ENCODE results near the gene ZFP1.
"Not testable (repeated sequence)": the region's sequence is repeated elsewhere in the genome, so short reads cannot be mapped to it uniquely, and the experiment has no call there.

The ZFP1 gene

DNA sequence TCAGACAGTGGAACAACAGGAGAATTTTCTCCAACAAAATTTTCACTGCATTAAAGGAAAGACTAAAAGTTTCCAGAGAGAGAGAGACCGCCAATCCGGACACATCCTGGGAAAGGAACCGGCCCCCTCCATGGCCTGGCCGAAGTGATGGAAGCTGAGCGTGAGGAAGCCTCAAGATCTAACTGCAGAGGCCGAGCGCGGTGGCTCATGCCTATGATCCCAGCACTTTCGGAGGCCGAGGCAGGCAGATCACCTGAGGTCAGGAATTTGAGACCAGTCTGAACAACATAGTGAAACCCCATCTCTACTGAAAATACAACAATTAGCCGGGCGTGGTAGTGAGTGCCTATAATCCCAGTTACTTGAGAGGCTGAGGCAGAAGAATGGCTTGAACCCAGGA, 54.8 kb downstream of the ZFP1 start:
- Histone ChIP-seq H3K4me1 (no peaks in the 10 kb centered on the region), H3K27me3 (no peaks in the 10 kb centered on the region), H3K36me3 (no peaks in the 10 kb centered on the region), H3K9me3 (no peaks in the 10 kb centered on the region), H3K4me3 (ENCODE audit: low read depth, low read length) (no peak overlapping the region)
- no peak for TF ChIP-seq CTCF (IDR thresholded peaks at IDR 0.05; ENCODE audit: low read depth, low read length)
- DNase-seq, result no peak

- H3K4me1 ChIP-seq, result no peaks in the 10 kb centered on the region
- no peak overlapping the region for H3K4me3 ChIP-seq (ENCODE audit: low read depth, low read length)
- no peaks in the 10 kb centered on the region for H3K36me3 ChIP-seq
- no peak for DNase-seq
- TF ChIP-seq CTCF (IDR thresholded peaks at IDR 0.05; ENCODE audit: low read depth, low read length), result no peak
- no peaks in the 10 kb centered on the region for H3K27me3 ChIP-seq
- no peaks in the 10 kb centered on the region for H3K9me3 ChIP-seq
Measured at GRCh38 chr16:75203667-75204409, 55.5 kb downstream of the ZFP1 start.

- TF ChIP-seq CTCF (IDR thresholded peaks at IDR 0.05; ENCODE audit: low read depth, low read length), result no peak
- H3K9me3 ChIP-seq, result no peaks in the 10 kb centered on the region
- DNase-seq, result no peak
- no peak overlapping the region for H3K4me3 ChIP-seq (ENCODE audit: low read depth, low read length)
- no peaks in the 10 kb centered on the region for H3K36me3 ChIP-seq
- no peaks in the 10 kb centered on the region for H3K27me3 ChIP-seq
- H3K4me1 ChIP-seq, result no peaks in the 10 kb centered on the region
Measured at GRCh38 chr16:75204410-75204758, 56.1 kb downstream of the ZFP1 start.

DNA sequence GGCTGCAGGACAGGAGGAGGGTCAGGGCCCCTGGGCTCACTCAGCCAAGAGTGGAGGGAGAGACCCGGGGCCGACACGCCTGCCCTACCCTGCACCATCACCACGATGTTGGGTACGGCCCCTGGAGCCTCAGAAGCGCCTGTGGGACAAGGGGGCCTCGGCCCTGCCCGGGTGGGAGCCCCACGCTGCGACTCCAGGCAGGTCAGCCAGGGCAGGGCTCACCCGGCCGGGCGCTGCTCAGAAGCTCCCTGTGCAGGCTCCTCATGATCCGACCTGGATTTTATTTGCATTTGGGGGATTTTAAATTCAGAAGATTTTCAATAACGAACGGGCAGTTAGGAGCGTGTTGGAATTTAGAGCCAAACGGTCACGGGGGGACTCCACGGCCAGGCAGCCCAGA, 56.6 kb downstream of the ZFP1 start:
- not testable (repeated sequence) for H3K4me1 ChIP-seq; H3K36me3 ChIP-seq; H3K9me3 ChIP-seq; H3K27me3 ChIP-seq; DNase-seq; H3K4me3 ChIP-seq (ENCODE audit: low read depth, low read length)

DNA sequence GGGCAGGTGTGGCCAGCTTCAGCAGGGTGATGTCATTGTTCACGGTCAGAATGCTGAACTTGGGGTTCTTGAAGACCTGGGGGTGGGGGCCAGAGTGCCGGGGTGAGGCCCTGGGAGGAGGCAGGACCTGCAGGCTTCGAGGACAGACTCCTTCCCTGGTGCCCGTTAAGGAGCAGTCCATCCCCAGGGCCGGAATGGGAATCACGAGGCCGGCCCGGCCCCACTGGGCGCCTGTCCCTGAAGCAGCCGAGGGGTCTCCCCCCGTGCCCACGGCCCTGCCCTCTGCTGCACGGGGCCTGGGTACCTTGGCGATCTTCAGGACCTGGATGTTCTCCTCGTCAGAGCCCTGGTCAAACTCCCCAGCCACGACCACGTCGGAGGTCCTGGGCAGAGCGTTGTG, 57.1 kb downstream of the ZFP1 start:
- H3K4me1 ChIP-seq; H3K27me3 ChIP-seq; H3K9me3 ChIP-seq; H3K4me3 ChIP-seq (ENCODE audit: low read depth, low read length); H3K36me3 ChIP-seq; DNase-seq: not testable (repeated sequence)

GRCh38 chr16:75205961-75206748, 57.8 kb downstream of the ZFP1 start:
- DNase-seq; H3K9me3 ChIP-seq; H3K36me3 ChIP-seq; H3K4me3 ChIP-seq (ENCODE audit: low read depth, low read length); H3K27me3 ChIP-seq; H3K4me1 ChIP-seq: not testable (repeated sequence)

DNA sequence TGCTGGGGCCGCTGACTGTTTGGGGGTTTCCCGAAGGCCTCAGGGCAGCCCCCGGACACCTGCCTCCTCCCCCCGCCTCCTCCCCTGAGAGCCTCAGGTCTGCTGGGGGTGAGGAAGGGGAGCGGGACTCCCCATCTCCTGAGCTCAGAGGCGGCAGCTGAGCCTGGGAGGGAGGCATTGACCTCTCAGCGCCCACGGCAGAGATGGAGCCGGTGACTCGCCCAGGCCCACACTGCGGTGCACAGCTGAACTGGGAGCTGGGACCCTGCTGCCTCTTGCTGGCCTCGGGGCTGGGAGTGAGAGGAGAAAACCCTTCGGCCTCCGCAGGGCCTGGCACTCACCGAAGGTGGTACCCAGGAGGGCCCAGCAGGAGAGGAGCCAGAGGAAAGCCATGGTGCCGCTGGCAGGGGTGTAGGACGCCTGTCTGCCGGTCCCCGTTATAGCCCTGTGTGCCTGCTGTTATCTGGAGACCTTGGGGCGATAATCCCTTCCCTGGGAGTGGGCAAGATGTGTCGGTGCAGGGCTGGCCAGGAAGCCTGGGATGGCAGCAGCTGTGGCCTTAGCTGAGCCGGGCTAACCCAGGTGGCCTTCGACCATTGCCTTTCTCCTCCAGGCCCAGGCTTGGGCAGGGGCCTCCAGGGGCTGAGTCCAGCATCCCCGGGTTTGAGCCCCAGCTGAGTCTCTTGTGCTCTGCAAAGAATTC, 58.6 kb downstream of the ZFP1 start, which contains the start of gene CTRB2:
Gene CTRB2, minus strand, starts transcription at position 413 of the 703 bp plus-strand sequence. Its CDS starts 20 bp downstream, at position 393.
- Histone ChIP-seq H3K4me3 (ENCODE audit: low read depth, low read length) (no peak within 1 kb of the TSS), H3K9me3 (no peaks in the 10 kb centered on the region), H3K36me3 (no peaks in the 10 kb centered on the region), H3K27me3 (no peaks in the 10 kb centered on the region), H3K4me1 (no peaks in the 10 kb centered on the region)
- DNase-seq, result no peak
- TF ChIP-seq CTCF (IDR thresholded peaks at IDR 0.05; ENCODE audit: low read depth, low read length), result no peak

Data from BE2C (cell line).